GM18907 (cell line): Measurements from ENCODE around the gene TELO2.

Source experiments
- ATAC-seq: cut with Tn5 transposase; IDR thresholded peaks from one replicate; pipeline ENCODE4 v1.9.1; 2021; ENCODE audit warnings: mild to moderate bottlenecking, moderate library complexity; ENCODE audit not compliant: unreplicated experiment

The TELO2 gene

GRCh38 chr16:1492923-1493745 is at the start of gene TELO2:
Gene TELO2 (plus strand): TSS chr16:1493360. CDS start chr16:1494282, 922 bp downstream.
- ATAC-seq, result peak; percentile 61

DNA sequence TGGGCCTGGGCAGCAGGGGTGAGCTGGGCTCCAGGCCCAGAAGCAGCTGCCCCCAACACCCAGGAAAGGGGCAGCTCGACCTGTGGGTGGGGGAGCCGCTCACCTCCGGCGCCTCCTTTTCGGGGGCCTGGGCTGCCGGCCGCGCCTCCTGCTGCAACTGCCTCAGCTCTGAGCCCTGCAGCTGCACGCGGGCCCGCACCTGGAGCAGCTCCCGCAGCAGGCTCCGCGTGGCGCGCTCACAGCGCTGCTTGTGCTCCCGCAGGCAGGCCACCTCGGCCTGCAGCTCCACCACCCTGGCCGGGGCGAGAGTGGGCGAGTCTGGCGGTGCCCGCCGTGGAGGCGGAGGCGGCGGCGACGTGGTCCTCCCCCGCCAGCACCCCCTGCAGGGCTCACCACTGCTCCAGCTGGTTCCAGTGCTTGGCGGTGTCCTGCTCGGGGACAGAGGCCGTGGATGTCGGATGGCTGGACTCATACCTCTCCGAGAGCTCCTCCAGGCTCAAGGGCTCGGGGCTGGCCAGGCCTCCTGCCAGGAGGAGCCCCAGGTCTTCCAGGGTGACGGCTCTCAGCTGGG is 49.7 kb upstream of the TELO2 start:
- no peak for ATAC-seq

DNA sequence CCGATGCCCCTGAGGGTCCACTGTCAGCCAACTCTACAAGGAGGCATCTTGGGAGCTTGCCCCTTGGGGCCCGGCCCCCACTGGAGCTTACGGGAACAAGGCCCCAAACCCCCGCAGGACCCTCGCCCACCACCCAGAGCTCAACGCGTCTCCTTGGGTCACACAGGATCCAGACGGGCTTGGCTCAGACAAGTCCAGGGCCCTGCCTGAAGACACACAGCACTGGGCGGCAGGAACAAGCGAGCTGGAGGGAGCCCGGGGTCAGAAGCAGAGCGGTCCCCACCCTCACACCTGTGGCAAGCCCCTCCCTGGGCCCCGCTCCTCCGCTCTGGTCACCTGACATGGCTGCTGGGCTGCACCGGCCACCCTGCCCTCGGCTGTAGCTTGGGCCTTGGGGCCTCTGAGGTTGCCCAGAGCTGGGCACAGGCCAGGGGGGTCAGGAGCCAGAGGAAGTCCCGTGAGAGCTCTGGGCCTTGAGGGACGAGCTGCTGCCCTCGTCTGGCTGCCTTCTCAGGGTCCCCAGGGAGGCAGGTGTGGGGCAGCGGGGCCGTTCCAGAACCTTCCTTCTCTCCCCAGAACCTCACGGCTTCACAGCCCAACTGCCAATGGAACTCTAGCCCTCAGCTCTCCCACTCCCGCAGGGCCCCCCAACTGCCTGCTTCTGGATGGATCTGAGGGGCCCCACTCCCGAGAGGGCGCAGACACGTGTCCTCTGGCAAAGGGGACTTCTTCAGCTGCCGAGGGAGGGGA is 49.0 kb upstream of the TELO2 start, which contains the start of gene CCDC154:
Gene CCDC154 (minus strand): TSS at position 577 of the 750 bp plus-strand sequence. CDS start 234 bp downstream, at position 343.
- no peak for ATAC-seq

- ATAC-seq, result no peak
Measured at GRCh38 chr16:1444730-1445517, 48.2 kb upstream of the TELO2 start.

DNA sequence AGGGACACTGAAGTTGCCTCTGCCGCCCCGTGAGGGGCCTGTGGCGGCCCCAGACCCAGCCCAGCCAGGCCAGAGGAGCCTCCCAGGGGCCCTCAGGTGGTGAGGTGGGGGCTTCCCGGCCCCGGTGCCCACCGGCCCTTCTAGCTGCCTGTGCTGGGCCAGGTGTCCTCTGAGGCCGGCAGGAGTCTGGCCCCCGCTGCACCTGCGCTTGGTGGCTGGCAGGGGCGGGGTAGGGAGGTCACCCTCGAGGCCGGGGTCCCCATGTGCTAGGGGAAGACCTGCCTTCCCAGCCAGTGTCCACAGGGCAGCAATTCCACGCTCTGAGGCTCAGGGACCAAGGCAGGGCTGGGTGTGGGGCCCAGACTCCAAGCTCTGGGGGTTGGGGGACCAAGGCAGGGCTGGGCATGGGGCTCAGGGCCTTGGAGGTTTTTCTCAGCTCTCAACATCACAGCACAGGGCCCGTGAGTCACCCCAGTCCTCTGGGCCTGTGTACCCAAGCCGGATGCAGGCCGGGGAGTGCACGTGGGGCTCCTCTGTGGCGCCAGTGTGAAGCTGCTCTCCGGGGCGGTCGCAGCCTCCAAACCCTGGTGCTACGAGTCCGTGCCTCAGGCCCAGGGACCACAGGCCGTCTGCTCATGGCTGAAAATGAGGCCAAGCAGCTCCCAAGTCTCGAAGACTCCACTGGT is 47.5 kb upstream of the TELO2 start:
- ATAC-seq, result no peak

- ATAC-seq, result no peak
Measured at GRCh38 chr16:1446296-1447080, 46.7 kb upstream of the TELO2 start.

DNA sequence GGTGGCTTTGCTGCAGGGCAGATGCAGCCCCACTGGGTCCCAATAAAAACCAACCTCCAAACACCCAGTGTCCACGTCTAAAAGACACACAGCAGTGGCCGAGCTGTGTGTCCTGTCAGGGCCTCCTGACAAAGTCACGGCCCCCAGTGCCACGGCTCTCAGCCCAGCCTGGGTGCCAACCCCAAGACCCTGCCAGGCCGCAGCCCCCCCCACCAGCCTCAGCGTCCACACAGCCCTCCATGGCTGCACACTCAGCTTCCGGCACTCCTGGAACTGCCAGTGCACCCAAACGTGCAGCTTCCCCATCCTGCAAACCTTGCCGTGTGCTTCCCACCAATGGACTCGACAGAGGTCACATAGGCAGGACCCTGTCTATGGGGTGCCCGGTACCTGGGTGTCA is 45.2 kb upstream of the TELO2 start:
- ATAC-seq, result no peak

DNA sequence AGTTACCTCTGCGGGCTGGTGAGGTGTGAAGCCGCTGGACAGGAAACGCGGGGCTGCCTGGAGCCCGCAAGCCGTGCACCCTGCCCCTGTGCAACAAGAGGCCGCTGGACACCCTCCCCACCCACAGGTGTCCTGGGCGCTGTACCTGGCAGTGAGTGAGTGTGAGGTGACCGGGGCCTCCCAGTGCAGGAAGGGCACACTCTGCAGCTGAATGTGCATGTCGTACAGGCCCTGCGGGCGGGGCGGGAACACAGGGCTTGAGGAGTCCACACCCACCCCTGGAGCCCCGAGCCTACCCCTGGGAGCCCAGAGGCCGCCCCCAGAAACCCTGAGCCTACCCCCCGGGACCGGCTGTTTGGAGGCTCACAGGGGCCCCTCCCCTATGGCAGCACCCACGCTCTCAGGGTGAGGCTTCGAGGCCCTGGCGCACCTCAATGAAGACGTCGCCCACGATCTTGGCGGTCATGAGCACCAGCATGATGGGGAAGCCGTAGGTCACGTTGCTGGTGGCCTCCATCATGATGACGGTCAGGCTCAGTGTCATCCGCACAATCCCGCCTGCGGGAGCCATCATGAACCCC is 44.5 kb upstream of the TELO2 start:
- ATAC-seq, result no peak

- no peak for ATAC-seq
Measured at GRCh38 chr16:1449201-1449788, 43.9 kb upstream of the TELO2 start.

DNA sequence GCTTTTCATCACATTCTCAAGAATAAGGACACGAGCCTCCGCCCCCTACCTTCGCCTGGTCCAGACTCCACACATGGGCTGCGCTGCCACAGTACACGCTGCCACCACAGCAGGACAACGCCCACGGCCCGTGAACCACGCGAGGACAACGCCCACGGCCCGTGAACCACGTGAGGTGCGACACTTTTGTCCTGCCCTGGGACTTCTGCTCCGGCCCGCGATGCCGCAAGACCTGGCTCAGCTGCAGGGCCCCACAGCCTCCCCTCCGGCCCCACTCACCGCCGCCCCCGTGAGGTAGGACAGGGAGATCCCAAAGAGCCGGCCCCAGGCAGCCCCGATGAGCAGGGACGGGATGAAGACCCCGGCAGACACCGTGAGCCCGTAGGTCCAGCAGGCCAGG is 42.9 kb upstream of the TELO2 start:
- no peak for ATAC-seq

DNA sequence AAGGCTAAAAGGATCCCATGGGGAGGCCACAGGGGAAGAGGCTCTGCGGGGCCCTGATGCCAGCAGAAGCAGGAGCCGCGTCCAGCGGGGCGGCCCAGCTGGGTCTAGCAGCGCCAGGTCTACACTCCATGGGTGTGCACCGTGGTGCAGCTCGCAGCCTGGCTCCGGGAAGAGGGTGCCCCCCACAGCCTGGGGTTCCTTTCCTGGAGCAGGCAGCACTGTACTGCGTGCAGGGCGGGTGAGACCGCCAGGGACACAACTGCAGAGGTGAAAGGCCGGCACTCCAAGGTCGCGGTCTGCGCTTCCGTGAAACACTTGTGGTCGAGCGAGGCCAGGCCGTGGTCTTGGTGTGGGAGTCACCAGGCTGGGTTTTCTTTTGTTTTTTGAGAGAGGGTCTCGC is 42.3 kb upstream of the TELO2 start:
- no peak for ATAC-seq

DNA sequence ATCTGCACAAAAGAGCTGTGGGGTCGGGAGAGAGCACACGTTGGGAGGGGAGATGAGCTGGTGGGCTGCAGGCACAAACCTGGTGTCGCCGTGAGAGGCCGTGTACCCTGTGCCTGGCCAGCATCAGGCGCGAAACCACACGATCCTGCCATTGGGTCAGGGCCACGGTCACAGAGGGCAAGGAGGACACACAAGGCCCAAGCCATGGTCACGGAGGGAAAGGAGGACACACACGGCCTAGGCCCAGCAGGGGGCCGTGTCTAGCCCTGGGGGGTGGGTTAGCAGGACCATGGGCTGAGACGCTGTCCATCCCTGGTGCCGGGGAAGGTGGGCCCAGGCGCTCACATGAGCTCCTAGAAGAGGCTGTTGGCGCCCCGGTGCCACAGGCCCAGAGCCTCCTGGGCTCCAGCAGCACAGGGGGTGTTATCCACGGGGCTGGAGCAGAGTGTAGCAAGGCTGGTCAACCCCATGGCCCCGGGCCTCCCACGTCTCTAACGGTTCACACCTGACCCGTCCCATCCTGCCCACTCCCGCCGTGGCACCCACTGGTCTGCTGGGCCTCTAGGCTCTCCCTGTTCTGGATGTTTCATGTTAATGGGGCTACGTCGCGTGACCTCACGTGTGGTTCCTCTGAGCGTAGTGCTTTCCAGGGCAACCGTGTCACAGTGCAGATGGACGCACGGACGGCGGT is 41.3 kb upstream of the TELO2 start:
- no peak for ATAC-seq

DNA sequence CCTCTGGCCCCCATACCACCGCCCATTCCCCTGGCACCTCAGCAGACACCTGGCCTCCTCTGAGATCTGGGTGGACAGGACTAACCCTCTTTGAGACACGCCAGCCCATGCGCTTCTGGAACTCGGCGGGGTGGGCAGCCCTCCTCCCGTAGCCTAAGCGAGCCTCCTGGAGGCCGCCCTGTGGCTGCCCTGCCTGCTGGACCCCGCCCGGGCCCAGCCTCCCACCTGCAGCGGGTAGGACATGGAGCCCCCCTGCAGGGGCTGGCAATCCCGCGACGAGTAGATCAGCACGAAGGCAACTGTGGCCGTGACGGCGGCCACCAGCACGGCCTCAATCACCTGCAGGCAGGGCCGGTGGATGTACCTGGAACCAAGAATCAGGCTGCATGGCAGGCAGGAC is 40.6 kb upstream of the TELO2 start:
- no peak for ATAC-seq

- no peak for ATAC-seq
Measured at GRCh38 chr16:1453316-1453715, 39.8 kb upstream of the TELO2 start.

DNA sequence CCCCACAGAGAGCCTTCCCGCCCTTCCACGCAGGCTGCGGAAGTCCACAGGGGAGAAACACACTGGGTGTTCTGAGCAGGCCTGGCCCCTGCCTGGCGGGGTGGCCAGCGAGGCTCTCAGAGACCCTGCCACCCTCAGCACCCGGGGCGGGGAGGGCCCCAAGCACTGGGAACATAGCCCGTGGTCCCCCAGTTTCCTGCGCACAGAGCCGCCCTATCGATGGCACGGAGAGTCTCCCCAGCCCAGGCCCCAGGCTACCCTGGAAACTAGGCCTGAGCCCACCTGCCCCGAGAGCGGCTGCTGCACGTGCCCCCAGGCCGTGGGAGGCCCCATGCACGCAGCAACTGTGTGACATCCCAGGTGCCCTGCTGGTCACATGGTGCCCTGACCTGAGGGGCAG is 38.6 kb upstream of the TELO2 start:
- ATAC-seq, result no peak

DNA sequence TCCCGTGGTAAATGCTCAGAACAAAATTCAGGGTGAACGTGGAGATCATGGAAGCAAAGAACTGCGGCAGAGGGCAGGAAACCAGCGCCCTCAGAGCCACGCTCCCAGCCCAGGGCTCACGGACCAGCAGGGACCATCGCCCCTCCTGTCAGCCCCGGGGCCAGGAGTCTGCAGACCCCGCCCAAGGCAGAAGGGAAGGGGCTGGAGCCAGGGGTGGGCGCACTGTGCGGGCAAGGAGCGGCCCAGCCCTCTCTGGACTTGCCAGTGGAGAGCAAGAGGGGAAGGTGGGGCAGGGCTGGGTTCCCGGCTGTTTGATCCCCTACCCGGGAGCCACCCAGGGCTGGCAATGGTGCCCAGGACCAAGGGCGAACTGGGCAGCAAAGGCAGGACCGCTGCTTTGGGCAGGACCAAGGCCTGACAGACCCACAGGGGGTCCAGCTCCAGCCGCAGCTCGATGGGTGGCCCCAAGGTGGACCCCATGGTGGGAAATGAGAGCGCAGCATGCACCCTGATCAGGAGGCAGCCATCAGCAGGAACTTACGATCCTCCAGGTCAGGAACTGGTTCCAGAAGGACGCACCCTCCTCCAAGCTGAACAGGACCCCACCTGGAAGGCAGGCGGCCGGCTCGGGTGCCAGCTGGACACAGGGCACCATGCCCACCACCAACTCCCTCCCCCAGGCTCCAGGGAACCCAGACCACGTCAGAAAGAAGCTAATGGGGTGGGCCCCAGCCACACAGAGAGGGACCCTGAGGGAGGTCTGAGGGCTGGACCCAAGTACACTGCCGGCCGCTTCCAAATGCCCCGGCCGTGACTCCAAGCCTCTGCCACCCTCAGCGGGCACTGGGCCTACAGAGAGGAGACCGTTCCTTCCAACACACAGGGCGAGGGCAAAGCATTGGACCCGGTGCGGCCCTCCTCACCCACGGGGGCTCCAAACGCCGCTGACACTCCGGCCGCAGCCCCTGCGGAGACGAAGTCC is 37.7 kb upstream of the TELO2 start:
- ATAC-seq, result no peak

DNA sequence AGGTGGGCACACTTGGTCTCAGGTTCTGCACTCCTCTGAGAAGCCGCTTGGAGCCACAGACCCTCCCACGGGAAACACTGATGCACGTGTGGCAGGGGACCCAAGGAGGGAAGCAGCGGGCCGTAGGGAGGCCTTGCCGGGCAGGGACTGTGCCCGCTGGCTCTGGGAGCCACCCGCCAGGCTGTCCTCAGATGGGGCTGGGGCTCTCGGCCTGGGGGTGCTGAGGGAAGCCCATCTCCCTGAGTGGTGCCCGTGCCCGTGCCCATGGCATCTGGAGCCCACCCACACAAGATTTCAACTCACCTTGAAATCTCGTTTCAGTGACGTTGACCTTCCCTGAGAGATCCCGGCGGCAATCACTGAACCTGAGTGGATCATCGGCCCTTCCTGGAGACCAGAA is 36.2 kb upstream of the TELO2 start:
- no peak for ATAC-seq
